Neural cell (in vitro differentiated cells): ENCODE measurements around the gene EVX1. TPM values are rescaled to one million over a fixed set of nuclear protein-coding genes. Genes with fewer than 3 reads are reported as not detected.

Experiments
- H2AFZ ChIP-seq: fragments of 200-600, 300-800 bp; sonication (generic), shearing (Covaris generic); 2 replicates; pipeline ENCODE4 v1.6.0; 2014; ENCODE audit warnings: low read depth, mild to moderate bottlenecking, antibody characterized with exemption, low read length, moderate library complexity
- H3F3A ChIP-seq: fragments of 200-600 bp; shearing (Covaris generic); 2 replicates; pipeline ENCODE4 v1.6.1; 2016; ENCODE audit warnings: mild to moderate bottlenecking, moderate library complexity, mixed read lengths, antibody characterized with exemption, low read length; ENCODE audit not compliant: insufficient read depth, poor library complexity, severe bottlenecking
- H3K27ac ChIP-seq: fragments of 200-600, 300-800 bp; sonication (generic), shearing (Covaris generic); 2 replicates; pipeline ENCODE4 v1.5.1; 2014; ENCODE audit warnings: mild to moderate bottlenecking, low read length, moderate library complexity
- H3K27me3 ChIP-seq: fragments of 300-800, 200-600 bp; sonication (generic), shearing (Covaris generic); 2 replicates; pipeline ENCODE4 v1.6.0; 2014; ENCODE audit warnings: mild to moderate bottlenecking, low read depth, low read length, moderate library complexity; ENCODE audit not compliant: insufficient read depth
- H3K36me3 ChIP-seq: fragments of 300-800, 200-600 bp; sonication (generic), shearing (Covaris generic); 2 replicates; pipeline ENCODE4 v1.5.1; 2014; ENCODE audit warnings: mild to moderate bottlenecking, antibody characterized with exemption, low read length, moderate library complexity; ENCODE audit not compliant: insufficient read depth
- H3K4me2 ChIP-seq: fragments of 300-800, 200-600 bp; sonication (generic), shearing (Covaris generic); 2 replicates; pipeline ENCODE4 v1.6.0; 2014; ENCODE audit warnings: mild to moderate bottlenecking, low read length
- H3K4me3 ChIP-seq: fragments of 300-800, 200-600 bp; sonication (generic), shearing (Covaris generic); 2 replicates; pipeline ENCODE4 v1.5.1; 2014; ENCODE audit warnings: mild to moderate bottlenecking, low read length, moderate library complexity
- H3K79me2 ChIP-seq: fragments of 200-600 bp; shearing (Covaris generic); replicated peaks from 2 replicates; pipeline ENCODE4 v1.6.0; 2014; ENCODE audit warnings: mild to moderate bottlenecking, low read length, moderate library complexity; ENCODE audit not compliant: insufficient read depth
- H3K9ac ChIP-seq: fragments of 300-800, 200-600 bp; sonication (generic), shearing (Covaris generic); 2 replicates; pipeline ENCODE4 v1.6.1; 2016; ENCODE audit warnings: mild to moderate bottlenecking, low read length, mixed read lengths
- H3K9me2 ChIP-seq: fragments of 200-600 bp; shearing (Covaris generic); 2 replicates; pipeline ENCODE4 v1.6.1; 2016; ENCODE audit warnings: mild to moderate bottlenecking, low read length, mixed read lengths; ENCODE audit not compliant: insufficient read depth
- H3K9me3 ChIP-seq: fragments of 200-600, 300-800 bp; sonication (generic), shearing (Covaris generic); 2 replicates; pipeline ENCODE4 v1.6.1; 2016; ENCODE audit warnings: mild to moderate bottlenecking, mixed run types, low read length, moderate library complexity, mixed read lengths
- H4K20me1 ChIP-seq: fragments of 200-600 bp; shearing (Covaris generic); 2 replicates; pipeline ENCODE4 v1.6.1; 2016; ENCODE audit warnings: mild to moderate bottlenecking, mixed run types; ENCODE audit not compliant: insufficient read depth
- EP300 ChIP-seq: fragments of 450-650 bp; conservative IDR thresholded peaks from 2 replicates; pipeline ENCODE4 v1.6.1; 2014; ENCODE audit warnings: antibody characterized with exemption, mild to moderate bottlenecking, moderate library complexity; ENCODE audit not compliant: poor library complexity, severe bottlenecking
- EZH2 ChIP-seq: fragments of 200-600, 300-800 bp; shearing (Covaris generic), sonication (generic); IDR thresholded peaks from 2 replicates; pipeline ENCODE4 v1.6.1; 2014; ENCODE audit warnings: antibody characterized with exemption, low read length, borderline replicate concordance, mild to moderate bottlenecking; ENCODE audit not compliant: insufficient read depth, poor library complexity, severe bottlenecking
- MXI1 ChIP-seq: fragments of 450-650 bp; conservative IDR thresholded peaks from 2 replicates; pipeline ENCODE4 v1.6.1; 2014; ENCODE audit warnings: antibody characterized with exemption, mild to moderate bottlenecking; ENCODE audit not compliant: poor library complexity, severe bottlenecking
- POLR2AphosphoS5 ChIP-seq: IDR thresholded peaks from 2 replicates; pipeline ENCODE4 v1.6.1; 2012
- RAD21 ChIP-seq: fragments of 450-650 bp; conservative IDR thresholded peaks from 2 replicates; pipeline ENCODE4 v1.6.1; 2014; ENCODE audit warnings: antibody characterized with exemption, mild to moderate bottlenecking, moderate library complexity
- SMC3 ChIP-seq: fragments of 450-650 bp; conservative IDR thresholded peaks from 2 replicates; pipeline ENCODE4 v1.6.1; 2014; ENCODE audit warnings: antibody characterized with exemption, mild to moderate bottlenecking, moderate library complexity; ENCODE audit not compliant: poor library complexity
- TAF1 ChIP-seq: IDR thresholded peaks from 2 replicates; pipeline ENCODE4 v1.6.1; 2012; ENCODE audit warnings: low read depth
- polyA plus RNA-seq: library from polyadenylated mRNA; depleted of rRNA; stranded (reverse); fragments of >200 nt; gene quantifications from 2 replicates; pipeline ENCODE4 v1.2.3, GENCODE V29; 2014
- TF ChIP-seq, protein P1 (sequence below): IDR thresholded peaks from 2 replicates; pipeline ENCODE4 v1.6.1; 2012; ENCODE audit warnings: borderline replicate concordance
- TF ChIP-seq, protein P2 (sequence below): fragments of 450-650 bp; IDR thresholded peaks from 2 replicates; pipeline ENCODE4 v1.5.1; 2014; ENCODE audit warnings: antibody characterized with exemption, mild to moderate bottlenecking, moderate library complexity; ENCODE audit not compliant: poor library complexity, severe bottlenecking

Gene EVX1
- polyA plus RNA-seq, 1 donor from 2014 or later = not detected

DNA sequence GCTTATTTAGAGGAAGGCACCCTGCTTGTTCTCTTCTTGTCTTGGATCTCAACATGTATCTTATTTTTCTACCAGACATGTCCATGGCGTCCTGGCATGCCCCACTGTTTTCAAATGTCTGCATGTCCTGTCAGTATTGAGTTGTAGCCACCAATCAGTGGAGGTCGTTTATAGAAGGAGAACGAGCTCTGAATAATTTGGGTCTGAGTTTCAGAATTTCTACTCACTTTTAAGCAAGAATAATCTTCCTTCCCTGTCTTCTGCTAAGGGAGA lies 39.8 kb upstream of the EVX1 start:
- Histone ChIP-seq H3K27me3 (peaks cover 93% of the 10 kb centered on the region), H3K9ac (no peak overlapping the region), H4K20me1 (no peaks in the 10 kb centered on the region), H3K4me3 (no peak overlapping the region), H3K9me2 (no peaks in the 10 kb centered on the region), H3K36me3 (no peaks in the 10 kb centered on the region), H3K27ac (no peak overlapping the region), H3F3A (no peaks in the 10 kb centered on the region), H3K9me3 (no peaks in the 10 kb centered on the region), H3K4me2 (no peak overlapping the region), H2AFZ (no peak overlapping the region), H3K79me2 (no peaks in the 10 kb centered on the region)
- TF ChIP-seq SMC3 = no peak
- TF ChIP-seq, protein P1, sequence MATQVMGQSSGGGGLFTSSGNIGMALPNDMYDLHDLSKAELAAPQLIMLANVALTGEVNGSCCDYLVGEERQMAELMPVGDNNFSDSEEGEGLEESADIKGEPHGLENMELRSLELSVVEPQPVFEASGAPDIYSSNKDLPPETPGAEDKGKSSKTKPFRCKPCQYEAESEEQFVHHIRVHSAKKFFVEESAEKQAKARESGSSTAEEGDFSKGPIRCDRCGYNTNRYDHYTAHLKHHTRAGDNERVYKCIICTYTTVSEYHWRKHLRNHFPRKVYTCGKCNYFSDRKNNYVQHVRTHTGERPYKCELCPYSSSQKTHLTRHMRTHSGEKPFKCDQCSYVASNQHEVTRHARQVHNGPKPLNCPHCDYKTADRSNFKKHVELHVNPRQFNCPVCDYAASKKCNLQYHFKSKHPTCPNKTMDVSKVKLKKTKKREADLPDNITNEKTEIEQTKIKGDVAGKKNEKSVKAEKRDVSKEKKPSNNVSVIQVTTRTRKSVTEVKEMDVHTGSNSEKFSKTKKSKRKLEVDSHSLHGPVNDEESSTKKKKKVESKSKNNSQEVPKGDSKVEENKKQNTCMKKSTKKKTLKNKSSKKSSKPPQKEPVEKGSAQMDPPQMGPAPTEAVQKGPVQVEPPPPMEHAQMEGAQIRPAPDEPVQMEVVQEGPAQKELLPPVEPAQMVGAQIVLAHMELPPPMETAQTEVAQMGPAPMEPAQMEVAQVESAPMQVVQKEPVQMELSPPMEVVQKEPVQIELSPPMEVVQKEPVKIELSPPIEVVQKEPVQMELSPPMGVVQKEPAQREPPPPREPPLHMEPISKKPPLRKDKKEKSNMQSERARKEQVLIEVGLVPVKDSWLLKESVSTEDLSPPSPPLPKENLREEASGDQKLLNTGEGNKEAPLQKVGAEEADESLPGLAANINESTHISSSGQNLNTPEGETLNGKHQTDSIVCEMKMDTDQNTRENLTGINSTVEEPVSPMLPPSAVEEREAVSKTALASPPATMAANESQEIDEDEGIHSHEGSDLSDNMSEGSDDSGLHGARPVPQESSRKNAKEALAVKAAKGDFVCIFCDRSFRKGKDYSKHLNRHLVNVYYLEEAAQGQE = no peak
- TF ChIP-seq TAF1 = no peak
- TF ChIP-seq RAD21 = no peak
- no peak for TF ChIP-seq EP300
- TF ChIP-seq MXI1 = no peak
- TF ChIP-seq POLR2AphosphoS5 = no peak
- no peak for TF ChIP-seq EZH2
- TF ChIP-seq, protein P2, sequence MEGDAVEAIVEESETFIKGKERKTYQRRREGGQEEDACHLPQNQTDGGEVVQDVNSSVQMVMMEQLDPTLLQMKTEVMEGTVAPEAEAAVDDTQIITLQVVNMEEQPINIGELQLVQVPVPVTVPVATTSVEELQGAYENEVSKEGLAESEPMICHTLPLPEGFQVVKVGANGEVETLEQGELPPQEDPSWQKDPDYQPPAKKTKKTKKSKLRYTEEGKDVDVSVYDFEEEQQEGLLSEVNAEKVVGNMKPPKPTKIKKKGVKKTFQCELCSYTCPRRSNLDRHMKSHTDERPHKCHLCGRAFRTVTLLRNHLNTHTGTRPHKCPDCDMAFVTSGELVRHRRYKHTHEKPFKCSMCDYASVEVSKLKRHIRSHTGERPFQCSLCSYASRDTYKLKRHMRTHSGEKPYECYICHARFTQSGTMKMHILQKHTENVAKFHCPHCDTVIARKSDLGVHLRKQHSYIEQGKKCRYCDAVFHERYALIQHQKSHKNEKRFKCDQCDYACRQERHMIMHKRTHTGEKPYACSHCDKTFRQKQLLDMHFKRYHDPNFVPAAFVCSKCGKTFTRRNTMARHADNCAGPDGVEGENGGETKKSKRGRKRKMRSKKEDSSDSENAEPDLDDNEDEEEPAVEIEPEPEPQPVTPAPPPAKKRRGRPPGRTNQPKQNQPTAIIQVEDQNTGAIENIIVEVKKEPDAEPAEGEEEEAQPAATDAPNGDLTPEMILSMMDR = no peak

- no peak overlapping the region for H3K4me3 ChIP-seq
- no peaks in the 10 kb centered on the region for H3F3A ChIP-seq
- H3K9me3 ChIP-seq = no peaks in the 10 kb centered on the region
- no peak for TF ChIP-seq EZH2
- H3K27ac ChIP-seq = no peak overlapping the region
- H3K4me2 ChIP-seq = no peak overlapping the region
- H3K9ac ChIP-seq = no peak overlapping the region
- H3K27me3 ChIP-seq = peaks cover 93% of the 10 kb centered on the region
- no peaks in the 10 kb centered on the region for H3K79me2 ChIP-seq
- no peaks in the 10 kb centered on the region for H3K36me3 ChIP-seq
- no peak overlapping the region for H2AFZ ChIP-seq
- no peaks in the 10 kb centered on the region for H3K9me2 ChIP-seq
- H4K20me1 ChIP-seq = no peaks in the 10 kb centered on the region
These were observed 39.1 kb upstream of the EVX1 start for GRCh38 chr7:27203365-27203953.
